ENCODE data around the gene PRR19.
A peak's percentile ranks its signal among the peaks of the same experiment; 100 is the strongest.

- TF ChIP-seq, protein P1, sequence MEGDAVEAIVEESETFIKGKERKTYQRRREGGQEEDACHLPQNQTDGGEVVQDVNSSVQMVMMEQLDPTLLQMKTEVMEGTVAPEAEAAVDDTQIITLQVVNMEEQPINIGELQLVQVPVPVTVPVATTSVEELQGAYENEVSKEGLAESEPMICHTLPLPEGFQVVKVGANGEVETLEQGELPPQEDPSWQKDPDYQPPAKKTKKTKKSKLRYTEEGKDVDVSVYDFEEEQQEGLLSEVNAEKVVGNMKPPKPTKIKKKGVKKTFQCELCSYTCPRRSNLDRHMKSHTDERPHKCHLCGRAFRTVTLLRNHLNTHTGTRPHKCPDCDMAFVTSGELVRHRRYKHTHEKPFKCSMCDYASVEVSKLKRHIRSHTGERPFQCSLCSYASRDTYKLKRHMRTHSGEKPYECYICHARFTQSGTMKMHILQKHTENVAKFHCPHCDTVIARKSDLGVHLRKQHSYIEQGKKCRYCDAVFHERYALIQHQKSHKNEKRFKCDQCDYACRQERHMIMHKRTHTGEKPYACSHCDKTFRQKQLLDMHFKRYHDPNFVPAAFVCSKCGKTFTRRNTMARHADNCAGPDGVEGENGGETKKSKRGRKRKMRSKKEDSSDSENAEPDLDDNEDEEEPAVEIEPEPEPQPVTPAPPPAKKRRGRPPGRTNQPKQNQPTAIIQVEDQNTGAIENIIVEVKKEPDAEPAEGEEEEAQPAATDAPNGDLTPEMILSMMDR (IDR thresholded peaks at IDR 0.05; ENCODE audit: insufficient read depth, low read length, poor library complexity, severe bottlenecking): peak; percentile 86
- no peak for TF ChIP-seq EZH2phosphoT487 (conservative IDR thresholded peaks at IDR 0.05; ENCODE audit: low read length)
Measured at GRCh38 chr19:42295831-42296525, 6.0 kb upstream of the PRR19 start.

Measured in SU-DHL-6 (cell line).